ENCODE results near the gene MOSPD3.

Gene MOSPD3

GRCh38 chr7:100575746-100576383 is 36.5 kb upstream of the MOSPD3 start:
- no peak for DNase-seq (ENCODE audit: low read depth)

- no peak for DNase-seq (ENCODE audit: low read depth)
Observed at GRCh38 chr7:100576384-100576993, 35.9 kb upstream of the MOSPD3 start.

- DNase-seq (ENCODE audit: low read depth) = no peak
Observed at GRCh38 chr7:100577103-100577502, 35.2 kb upstream of the MOSPD3 start.

GRCh38 chr7:100577507-100577906 is 34.8 kb upstream of the MOSPD3 start:
- DNase-seq (ENCODE audit: low read depth) = no peak

- DNase-seq (ENCODE audit: low read depth) = no peak
Observed at GRCh38 chr7:100578246-100579183, 33.8 kb upstream of the MOSPD3 start.

GRCh38 chr7:100580466-100581283 is 31.7 kb upstream of the MOSPD3 start:
- DNase-seq (ENCODE audit: low read depth) = no peak

- no peak for DNase-seq (ENCODE audit: low read depth)
Observed at GRCh38 chr7:100582041-100582579, 30.2 kb upstream of the MOSPD3 start.

GRCh38 chr7:100582650-100583049 is 29.7 kb upstream of the MOSPD3 start:
- DNase-seq (ENCODE audit: low read depth) = no peak

- DNase-seq (ENCODE audit: low read depth) = no peak
Observed at GRCh38 chr7:100583132-100584053, 28.9 kb upstream of the MOSPD3 start.

- DNase-seq (ENCODE audit: low read depth) = no peak
Observed at GRCh38 chr7:100584054-100584682, 28.2 kb upstream of the MOSPD3 start.

- DNase-seq (ENCODE audit: low read depth) = peak; percentile 73
Observed at GRCh38 chr7:100584683-100585510, 27.4 kb upstream of the MOSPD3 start.

GRCh38 chr7:100585511-100586265 is 26.7 kb upstream of the MOSPD3 start, which contains the start of gene LRCH4:
Gene LRCH4, minus strand, starts transcription at chr7:100586129. Its CDS starts 29 bp downstream, at chr7:100586100.
- no peak for DNase-seq (ENCODE audit: low read depth)

GRCh38 chr7:100586266-100587025 is 25.9 kb upstream of the MOSPD3 start, which contains the start of gene FBXO24:
Gene FBXO24, plus strand, starts transcription at chr7:100586328. Its CDS starts 298 bp downstream, at chr7:100586626.
- peak; percentile 100 for DNase-seq (ENCODE audit: low read depth)

GRCh38 chr7:100588438-100588837 is 23.9 kb upstream of the MOSPD3 start:
- DNase-seq (ENCODE audit: low read depth) = no peak

GRCh38 chr7:100589341-100589947 is 22.9 kb upstream of the MOSPD3 start:
- DNase-seq (ENCODE audit: low read depth) = no peak

GRCh38 chr7:100590077-100590737 is 22.1 kb upstream of the MOSPD3 start:
- DNase-seq (ENCODE audit: low read depth) = no peak
